Gastrocnemius medialis (tissue), 4 donors: Measurements from ENCODE around the gene SPSB1.

Experiments used
- POLR2A ChIP-seq, 2 donors: fragments of 450-650 bp; IDR thresholded peaks; one replicate each; pipeline ENCODE4 v1.6.1; 2017; ENCODE audit warnings: antibody characterized with exemption in 2 of 2, mild to moderate bottlenecking in 2 of 2, moderate library complexity in 2 of 2
- TF ChIP-seq, protein P1 (sequence below), 5 experiments: fragments of 450-650 bp in 3 of 5; fragments of 200-600 bp in 2 of 5; sonication (generic) in 2 of 5; IDR thresholded peaks in 4 of 5; conservative IDR thresholded peaks in 1 of 5; 1 replicate in 4 of 5; 2 replicates in 1 of 5; pipeline ENCODE4 v1.5.1; 2016 to 2019; ENCODE audit warnings: antibody characterized with exemption in 5 of 5, mild to moderate bottlenecking in 3 of 5, moderate library complexity in 3 of 5

- TF ChIP-seq, protein P1, sequence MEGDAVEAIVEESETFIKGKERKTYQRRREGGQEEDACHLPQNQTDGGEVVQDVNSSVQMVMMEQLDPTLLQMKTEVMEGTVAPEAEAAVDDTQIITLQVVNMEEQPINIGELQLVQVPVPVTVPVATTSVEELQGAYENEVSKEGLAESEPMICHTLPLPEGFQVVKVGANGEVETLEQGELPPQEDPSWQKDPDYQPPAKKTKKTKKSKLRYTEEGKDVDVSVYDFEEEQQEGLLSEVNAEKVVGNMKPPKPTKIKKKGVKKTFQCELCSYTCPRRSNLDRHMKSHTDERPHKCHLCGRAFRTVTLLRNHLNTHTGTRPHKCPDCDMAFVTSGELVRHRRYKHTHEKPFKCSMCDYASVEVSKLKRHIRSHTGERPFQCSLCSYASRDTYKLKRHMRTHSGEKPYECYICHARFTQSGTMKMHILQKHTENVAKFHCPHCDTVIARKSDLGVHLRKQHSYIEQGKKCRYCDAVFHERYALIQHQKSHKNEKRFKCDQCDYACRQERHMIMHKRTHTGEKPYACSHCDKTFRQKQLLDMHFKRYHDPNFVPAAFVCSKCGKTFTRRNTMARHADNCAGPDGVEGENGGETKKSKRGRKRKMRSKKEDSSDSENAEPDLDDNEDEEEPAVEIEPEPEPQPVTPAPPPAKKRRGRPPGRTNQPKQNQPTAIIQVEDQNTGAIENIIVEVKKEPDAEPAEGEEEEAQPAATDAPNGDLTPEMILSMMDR (IDR thresholded peaks at IDR 0.05 in 4 of 5, conservative IDR thresholded peaks at IDR 0.05 in 1 of 5): no peak
- no peak for TF ChIP-seq POLR2A (IDR thresholded peaks at IDR 0.05)
These were observed 97.3 kb downstream of the SPSB1 start for GRCh38 chr1:9389968-9390367.
